HG03378 (cell line): ENCODE data around the gene LINC01488.

Experiments
- ATAC-seq: cut with Tn5 transposase; IDR thresholded peaks from one replicate; pipeline ENCODE4 v1.9.1; 2021; ENCODE audit warnings: mild to moderate bottlenecking, moderate library complexity; ENCODE audit not compliant: unreplicated experiment

LINC01488 gene

DNA sequence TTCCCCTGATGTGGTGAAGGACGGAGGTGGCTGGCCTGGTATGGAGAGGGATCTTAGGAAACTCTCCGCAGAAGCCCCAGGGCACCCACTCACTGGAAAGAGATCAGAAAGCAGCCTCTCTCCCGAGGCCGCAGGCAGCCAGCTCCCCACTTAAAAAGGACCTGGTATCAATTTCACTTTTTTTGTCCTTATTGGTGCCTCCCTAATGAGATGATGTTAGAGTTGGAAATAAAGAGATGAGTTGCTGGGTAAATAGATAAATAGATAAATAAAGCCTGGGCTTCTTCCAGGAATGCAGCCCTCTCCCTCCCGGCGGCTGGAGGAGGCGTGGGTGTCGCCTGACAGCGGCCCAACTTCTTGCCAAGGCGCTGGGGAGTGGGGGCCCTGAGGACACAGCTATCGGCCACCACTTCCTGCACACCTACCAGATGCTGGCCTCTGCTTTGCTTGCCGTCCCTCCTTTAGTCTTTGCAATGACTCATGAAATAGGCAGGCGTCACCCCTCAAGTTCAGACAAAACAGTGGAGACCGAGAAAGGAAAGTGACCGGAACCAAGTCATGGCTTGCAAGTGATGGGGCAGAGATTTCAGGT is 42.9 kb downstream of the LINC01488 start:
- no peak for ATAC-seq

DNA sequence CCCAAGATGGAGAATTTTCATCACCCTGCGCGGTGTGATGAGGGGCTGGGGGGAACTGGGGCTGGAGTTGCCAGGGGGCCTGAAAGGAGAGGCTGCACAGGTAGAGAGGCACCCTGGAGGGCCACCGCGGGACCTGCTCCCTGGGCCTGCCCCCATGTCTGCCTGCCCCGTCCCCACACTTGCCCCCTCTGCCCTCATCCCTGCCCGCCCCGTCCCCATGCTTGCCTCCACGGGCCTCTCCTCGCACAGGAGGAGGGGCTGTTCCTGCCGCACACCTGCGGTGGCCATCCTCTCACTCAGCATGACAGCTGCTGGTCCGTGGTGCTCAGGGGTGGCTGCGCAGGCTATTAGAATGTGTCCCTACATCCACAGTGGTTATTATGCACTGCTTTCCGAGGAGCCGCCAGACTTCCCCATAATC is 43.5 kb downstream of the LINC01488 start:
- no peak for ATAC-seq

DNA sequence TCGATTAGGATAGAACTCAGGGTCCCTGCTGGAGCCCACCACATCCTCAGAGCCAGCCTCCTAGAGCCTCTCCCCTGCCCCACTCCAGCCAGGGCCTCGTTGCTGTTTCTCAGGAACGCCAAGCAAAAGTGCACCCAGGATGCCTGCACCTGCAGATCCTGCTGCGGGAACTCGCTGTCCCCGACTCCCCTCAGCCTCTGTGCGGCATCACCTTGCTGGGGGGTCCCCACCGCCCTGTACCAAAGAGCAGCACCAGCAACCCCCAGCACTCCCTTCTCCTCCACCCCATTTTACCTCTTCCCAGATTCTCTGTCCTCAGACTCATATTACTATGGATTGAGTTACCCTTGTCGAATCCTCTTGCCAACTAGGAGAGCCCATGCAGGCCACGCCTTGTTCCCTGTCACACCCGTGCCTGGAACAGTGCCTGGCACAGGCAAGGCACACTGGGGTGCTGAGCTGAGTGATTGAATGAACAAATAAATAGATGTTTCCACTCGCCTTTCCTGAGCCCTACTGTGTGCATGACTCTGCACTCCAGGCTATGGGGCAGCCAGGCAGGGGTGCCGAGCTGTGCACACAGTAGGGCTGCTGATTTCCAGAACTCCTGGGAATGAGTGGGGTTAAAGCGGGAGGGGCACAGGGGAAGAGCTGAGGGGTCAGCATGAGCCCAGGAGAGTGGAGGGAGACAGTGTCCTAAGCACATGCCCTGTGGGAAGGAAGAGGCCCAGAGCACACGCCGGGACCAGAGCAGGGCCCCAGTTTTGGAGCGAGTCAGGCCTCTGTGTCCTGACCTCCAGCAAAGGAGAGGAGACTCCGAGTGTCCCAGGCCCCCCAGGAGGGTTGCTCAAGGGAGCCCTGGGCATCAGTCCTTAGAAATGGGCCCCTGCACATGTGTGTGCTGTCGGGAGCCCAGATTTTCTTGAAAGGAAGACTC is 44.3 kb downstream of the LINC01488 start:
- ATAC-seq: no peak

DNA sequence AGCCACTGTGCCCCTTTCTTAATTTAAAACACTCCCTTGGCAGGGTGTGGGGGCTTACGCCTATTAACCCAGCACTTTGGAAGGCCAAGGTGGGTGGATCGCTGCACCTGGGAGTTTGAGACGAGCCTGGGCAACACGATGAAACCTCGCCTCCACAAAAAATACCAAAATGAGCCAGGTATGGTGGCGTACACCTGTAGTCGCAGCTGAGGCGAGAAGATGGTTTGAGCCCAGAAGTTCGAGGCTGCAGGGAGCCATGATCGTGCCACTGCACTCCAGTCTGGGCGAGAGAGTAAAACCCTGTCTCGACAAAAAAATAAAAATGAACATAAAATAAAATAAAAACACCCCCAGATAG is 45.0 kb downstream of the LINC01488 start:
- ATAC-seq: no peak

DNA sequence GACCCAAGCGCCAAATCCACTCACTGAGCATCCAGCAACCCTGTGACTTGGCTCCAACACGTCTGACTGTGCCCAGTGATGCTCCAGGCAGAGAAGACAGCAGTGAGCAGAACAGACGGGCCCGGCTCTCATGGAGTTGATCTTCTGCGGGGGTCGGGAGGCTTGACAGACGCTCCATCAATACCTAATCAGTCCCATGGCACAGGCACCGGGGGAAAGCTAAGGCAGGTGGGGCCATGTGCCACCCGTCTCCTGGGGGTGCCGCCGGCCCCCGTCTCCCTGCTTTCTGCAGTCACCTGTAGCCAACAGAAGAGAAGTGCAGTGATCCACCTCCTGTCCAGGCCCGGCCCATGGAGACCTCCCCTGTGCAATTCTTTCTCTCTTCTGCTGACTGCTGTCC is 47.5 kb downstream of the LINC01488 start:
- no peak for ATAC-seq

DNA sequence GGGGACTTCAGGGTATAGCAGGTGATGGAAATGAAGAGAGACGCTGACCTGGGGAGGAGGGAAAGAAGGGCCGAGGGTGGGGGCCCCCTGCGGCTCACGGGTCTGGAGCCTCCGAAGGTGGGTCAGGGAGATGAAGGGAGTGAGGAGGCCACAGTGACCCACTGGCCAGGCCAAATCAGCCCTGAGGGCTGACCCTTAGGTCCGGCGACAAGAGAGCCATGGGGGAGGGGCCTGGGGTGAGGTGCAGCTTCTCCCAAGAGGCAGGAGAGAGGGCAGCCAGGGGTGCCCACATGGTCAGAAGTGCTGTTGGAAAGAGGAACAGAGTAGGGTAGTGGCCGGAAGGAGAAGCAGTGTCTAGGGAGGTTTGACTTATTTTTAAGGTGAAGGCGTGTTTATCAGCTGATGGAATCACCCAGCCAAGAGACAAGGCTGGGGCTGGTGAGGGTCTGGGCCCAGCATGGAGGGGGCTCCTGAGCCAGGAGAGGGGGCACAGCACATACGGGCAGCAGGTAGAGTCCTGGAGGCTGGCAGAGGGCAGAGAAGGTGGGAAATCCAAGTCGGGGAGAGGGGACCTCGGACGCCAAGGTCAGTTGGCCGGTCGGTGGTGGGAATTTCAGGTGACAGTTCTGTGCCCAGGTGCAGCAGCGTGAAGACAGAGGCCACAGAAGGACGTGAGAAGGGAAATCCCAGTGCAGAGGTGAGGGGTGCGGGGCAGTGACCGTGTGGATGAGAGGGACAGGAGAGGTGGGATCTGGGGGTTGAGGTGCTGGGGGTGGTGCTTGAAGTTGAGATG is 49.0 kb downstream of the LINC01488 start:
- no peak for ATAC-seq

DNA sequence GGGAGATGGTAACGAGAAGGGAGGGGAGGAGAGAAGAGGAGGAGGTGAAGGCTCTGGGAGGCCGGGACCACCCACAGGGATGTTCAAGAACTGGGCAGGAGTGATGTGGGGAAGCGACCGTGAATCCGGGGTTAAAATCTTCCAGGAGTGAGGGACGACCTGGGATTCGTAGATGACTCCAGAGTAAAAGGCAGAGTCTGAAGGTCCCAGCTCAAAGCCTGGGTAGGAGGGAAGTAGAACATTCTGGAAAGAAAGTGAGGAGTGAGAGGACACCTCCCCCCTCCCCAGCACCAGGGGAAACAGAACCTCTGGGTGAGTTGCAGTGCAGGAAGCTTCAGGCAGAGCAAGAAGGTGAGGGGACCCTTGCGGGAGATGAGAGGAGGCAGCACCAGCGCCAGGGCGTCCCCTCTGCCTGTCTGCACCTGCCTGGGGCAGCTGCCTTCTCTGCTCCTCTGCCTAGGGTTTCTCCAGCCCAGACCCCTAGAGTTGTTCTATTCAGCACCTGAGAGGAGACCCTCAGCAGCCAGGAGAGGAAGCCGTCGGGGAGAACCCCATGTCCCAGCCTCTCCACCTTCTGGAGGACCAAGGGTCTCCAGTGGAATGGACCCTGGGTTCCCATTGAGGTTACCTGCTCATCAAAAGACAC is 49.7 kb downstream of the LINC01488 start:
- ATAC-seq: no peak

DNA sequence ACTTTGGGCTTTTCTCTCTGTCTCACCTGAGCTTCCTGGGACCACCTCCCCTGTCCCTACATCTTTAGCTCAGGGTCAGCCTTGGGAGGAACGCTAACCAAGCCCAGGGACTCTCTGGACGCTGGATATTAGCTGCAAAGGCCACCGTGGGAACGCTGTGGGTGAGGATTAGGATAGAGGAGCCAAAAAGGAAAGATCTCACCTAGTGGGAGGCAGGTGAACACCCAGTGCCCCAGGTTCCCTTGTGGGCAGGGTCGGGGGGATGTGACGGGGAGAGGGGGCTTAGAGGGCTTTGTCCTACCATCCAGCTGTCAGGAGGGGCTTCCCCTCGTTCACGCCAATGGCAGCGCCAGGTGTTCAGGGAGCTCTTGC is 50.2 kb downstream of the LINC01488 start:
- ATAC-seq: no peak

DNA sequence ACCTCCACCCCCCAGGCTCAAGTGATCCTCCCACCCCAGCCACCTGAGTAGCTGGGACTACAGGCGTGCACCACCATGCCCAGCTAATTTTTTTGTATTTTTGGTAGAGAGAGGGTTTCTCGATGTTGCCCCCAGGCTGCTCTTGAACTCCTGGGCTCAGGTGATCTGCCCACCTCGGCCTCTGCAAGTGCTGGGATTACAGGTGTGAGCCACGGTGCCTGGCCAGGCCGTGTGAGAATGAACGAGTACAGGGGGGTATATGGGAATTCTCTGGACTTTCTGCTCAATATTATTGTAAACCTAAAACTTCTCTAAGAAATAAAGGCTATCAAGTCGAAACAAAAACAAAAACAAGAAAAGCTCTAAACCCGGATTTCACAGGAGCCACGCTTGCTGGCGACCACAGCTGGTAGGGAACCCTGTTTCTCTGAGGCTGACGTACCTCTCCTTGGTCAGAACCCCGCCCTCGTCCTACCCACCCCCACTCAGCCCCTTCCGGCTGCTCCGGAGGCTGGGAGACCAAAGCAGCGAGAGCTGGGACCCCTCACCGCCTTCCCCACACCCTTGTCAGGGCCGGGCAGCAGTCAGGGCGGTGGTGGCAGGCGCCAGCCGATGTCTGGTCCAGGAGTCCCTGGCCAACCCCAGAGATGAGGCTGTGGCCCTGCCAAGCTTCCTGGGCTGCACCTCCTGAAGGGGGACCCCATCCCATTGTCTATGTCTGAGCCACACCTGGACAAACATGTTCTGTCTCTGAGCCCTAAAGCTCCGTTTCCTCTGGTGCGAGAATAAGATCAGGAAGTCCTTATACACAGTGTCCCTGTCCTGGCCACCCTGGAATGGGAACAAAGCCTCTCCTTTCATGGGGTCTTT is 52.1 kb downstream of the LINC01488 start:
- ATAC-seq: no peak

DNA sequence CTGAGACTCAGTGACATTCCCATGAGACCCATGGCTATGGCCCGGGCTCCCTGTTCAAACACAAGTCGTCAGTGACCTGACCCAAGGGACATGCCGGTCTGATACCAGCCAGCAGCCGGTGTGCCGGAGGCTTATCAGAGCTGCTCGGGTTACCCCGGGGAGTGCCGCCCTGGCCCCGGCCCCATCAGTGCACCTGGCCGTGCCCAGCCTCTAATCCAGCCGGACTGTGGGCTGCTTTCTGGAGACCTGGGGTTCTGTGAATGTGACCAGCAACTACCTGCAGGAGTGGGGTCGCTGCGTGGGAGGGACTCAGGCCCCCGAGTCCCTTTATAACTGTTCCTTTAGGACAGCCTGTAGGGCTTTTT is 52.7 kb downstream of the LINC01488 start:
- no peak for ATAC-seq

DNA sequence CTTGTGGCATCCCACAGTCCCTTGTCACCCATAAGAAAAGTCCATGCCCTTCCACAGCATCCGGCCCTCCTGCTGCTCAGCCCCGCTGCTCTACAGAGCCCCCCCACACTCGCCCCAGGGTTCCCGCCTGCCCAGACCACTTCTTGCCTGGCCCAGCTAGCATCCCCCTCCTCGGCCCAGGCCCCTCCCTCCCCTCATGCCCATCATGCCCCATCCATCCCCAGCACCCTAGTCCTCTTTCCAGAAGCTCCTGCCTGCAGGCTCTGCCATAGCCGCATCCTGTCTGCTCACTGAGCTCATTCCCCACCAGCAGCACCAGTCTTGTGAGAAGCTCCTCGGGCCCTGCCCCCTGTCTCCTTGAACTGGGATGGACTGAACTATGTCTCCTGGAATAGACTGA is 54.4 kb downstream of the LINC01488 start:
- ATAC-seq: no peak

DNA sequence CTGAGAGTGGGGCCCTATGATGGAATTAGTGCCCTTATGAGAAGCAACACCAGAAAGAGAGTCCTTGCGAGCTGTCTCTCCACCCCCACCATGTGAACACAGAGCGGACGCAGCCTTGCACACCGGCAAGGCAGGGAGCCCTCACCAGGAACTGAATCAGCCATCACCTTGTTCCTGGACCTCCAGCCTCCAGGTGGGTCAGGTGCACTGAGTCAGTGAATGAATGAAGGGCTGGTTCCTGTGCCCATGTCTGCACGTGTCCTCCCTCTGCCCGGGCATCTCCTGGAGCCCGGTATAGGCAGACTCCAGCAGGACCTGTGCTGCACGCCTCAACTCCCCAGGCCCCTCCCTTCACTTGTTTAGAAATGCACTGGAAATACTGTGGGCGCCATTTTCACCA is 54.9 kb downstream of the LINC01488 start:
- ATAC-seq: no peak

DNA sequence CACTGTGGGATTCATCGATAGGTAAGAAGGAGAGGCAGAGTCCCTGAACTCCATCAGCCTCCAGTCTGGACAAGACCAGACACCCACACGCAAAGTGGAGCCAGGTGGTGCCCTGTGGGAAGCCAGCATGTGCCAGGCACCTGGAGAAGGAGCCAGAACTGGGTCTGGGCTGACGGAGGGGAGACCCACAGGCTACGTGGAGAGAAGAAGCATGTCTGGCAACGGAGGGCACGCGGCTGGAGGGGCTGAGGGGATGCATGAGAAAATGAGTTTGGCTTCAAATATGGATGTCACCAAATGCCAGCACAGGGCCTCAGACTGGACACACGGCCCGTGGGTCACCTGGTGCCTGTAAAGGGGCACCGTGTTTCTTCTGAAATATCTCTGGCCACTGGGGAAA is 55.7 kb downstream of the LINC01488 start:
- ATAC-seq: no peak

DNA sequence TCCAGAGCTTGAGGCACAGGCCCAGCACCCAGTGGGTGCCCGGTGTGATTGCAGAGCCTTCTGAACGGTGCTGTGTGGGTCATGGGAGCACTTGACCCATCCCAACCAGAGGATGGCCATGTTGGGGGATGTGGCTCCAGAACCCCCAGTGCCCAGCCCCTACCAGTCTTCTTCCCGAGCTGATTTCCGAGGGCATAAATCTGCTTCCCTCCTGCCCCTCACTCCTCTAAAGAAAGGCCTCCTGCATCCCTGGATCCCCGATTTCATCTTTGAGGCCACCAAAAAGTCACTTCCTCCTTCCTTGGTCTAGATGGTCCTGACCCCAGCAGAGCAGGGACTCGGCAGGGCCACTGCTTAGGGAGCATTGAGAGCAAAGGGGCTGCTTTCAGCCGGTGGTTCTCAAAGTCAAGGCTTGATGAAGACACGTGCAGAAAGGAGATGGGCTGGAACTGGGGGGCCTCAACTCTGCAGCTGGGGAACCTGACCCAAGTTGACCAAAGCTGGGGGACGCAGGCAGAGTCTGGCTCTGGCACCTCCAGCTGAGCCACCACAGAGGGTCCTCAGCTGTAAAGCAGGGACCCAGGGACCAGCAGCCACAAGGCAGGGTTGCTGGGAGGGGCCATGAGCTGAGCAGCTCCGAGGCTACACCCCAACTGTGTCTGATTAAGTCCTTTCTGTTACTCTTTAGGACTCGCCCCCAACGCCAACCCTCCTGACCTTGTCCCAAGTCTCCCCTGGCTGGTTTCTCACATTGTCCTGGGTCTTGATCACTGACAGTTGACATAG is 56.6 kb downstream of the LINC01488 start:
- ATAC-seq: no peak

DNA sequence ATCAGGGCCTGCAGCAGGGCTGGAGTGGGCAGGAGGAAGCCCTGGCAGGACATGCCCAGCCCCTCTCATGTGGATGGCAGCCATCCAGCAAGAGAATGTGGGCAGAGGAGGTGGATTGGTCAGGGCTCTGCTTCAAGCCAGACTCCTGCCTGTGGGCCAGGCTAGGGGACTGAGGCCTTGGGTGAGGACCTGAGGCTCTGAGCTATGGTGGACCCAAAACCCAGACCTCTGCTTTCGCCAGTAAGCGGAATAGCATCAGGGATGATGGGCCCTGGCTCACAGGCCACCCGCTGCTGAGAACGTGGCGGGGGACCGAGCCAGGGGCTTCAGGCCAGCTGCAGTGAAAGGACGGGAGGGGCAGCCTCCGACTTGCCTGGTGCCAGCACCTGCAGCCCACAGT is 57.4 kb downstream of the LINC01488 start:
- ATAC-seq: no peak

DNA sequence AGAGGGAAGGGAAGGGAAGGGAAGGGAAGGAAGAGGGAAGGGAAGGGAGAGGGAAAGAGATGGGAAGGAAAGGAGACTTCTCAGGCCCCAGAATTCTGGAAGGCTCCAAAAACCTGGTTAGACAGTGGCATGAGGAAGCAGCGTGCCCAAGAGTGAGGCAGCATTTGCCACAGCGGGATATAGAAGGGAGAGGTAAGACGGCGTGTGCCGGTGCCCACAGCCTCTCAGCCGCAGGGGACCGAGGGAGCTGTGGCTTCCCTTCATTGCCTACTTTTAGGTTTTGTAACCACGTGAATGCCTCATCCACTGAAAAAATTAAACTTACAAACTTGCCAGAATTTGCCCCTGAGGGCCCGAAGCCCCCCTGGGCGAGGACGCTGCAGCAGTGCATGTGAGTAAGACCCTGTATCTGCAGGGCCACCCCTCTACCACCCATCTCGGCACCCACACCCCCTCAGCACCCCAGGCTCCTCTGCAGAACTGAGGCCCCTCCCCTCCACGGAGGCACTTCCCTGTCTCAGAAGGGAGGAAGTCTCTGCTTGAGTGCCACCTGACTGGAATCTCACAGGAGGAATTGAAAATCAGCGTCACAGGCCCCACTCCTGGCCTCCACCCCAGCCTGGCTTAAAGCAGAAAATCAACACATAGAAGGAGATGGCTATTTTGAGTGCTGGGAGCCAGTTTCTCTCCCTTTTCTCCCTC is 58.1 kb downstream of the LINC01488 start:
- no peak for ATAC-seq

DNA sequence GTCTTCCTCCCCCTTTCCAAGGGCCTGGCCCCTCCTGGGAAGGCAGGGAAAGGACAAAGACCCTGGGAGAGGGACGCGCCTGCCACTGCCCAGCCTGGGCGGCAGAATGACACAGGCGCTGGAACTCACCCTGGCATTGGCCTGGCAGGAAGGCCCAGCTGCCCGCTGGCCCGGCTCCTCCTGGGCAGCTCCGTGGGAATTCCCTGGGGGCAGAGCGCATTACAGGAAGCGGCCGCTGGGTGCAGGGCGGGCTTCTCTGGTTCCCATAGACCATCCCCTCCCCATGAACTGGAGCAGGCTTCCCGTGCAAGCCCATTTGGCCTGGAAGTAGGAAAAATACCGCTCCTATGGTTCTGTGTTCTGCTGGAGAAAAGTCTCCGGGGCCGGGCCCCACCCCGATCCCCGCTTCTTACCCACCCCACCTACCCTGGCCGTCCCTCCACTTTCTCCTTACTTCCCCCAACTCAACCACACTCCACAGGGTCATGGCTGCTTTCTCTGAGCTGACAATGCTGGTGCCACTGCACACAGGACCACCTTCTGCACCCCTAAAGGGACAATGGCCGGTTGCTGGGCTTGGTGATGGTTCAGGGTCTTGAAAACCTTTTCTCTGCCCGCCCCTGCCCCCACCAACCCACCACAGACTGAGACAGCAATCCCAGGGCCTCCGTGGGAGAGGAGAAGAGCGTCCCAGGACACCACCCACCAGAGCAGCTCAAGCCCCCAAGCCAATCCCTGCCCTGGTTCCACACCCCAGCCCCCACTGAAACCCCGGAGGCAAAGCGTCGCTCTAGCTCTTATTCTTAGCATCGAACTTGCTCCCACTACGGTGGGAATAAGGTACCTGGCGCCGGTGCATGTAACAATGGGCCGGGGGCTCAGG is 58.9 kb downstream of the LINC01488 start:
- no peak for ATAC-seq

DNA sequence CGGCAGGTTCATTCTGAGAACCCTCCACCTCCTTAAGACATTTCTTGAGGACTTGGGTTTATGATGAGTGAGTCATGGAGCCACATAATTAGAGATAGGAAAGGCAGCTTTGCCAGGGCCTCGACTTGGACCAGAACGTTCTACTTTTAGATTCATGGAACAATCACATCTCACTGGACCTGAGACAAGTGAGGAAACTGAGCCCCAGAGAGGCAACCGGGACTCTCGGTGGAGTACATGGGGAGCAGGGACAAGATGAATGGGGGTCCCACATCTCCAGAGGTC is 59.5 kb downstream of the LINC01488 start:
- ATAC-seq: no peak
